Amygdala (tissue), 56 donors: ENCODE measurements around the gene MEIOSIN.
"Not testable (repeated sequence)": the region's sequence is repeated elsewhere in the genome, so short reads cannot be mapped to it uniquely, and the experiment has no call there.

Experiments used
- DNase-seq, 56 donors: peaks; one replicate each; lab custom pipeline; 2025; lab: John Stamatoyannopoulos, UW

The MEIOSIN gene

DNA sequence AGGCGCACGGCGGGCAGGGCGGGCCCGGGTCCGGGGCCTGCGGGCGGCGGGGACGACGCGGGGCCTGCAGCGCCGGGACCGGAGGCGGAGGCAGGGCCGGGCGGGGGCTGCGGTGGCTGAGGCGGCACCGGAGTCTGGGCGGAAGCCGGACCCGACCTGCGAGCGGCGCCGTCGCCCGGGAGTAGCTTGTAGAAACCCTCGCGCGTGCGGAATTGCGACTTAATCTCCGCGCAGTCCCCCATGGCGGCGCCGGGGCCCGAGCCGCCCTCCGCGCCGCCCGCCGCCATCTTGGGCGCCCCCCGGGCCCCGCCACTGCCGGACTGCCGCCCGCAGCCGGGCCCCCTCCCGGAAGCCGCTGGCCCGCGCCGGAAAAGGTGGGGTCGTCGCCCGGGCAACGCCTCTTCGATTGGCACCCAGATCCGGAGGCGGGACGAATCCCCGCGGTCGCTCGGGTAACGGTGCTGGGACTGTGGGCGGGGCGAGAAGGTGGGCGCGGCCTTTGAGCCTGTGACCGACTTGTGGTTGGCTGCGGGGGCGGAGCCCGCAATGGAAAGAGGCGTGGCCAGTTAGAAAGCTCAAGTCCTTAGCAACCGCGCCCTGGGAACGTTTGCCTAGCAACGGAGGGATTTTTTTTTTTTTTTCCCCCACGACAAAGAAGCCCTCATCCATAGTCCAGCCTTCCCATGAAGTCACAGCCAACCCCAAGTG lies 59.4 kb downstream of the MEIOSIN start, which contains the start of gene DMWD:
Gene DMWD, minus strand, starts transcription at position 376 of the 708 bp plus-strand sequence. Its CDS starts 89 bp downstream, at position 287.
- DNase-seq, result peak; percentile 47 to 99 (median 98)

DNA sequence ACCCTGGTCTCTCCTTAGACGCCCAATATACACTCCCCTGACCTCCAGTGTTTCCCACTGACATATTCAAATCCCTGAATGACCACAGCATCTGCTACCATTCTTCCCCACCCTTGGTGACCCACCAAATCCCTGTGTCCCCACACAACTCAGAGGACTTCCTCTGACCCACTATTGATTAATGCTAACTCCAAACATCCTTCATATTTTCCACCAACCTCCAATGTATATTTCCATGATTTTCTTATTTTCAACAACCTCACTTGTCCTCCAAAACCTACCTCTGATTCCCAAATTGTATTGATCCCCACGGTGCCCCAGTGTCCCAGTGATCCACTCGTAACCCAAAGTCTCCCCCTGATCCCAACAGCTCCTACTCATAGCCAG lies 59.9 kb downstream of the MEIOSIN start:
- DNase-seq, result no peak

DNA sequence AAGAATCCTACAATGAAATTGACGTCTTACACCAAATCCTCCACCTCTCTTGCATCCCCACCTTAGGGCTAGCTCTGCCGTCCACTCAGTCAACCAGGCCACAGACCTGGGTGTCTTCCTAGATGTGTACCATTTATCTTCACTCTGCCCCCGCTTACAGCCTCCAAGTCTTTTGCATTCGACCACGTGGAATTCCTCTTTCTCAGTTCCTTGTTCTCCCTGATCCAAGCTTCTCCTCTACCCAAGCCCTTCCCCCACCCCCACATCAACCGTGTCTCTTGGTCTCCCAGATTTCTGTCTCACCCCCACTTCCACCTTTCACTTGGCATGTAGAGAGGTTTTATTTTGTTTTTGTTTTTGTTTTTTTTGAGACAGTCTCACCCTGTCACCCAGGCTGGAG lies 60.6 kb downstream of the MEIOSIN start:
- no peak for DNase-seq

DNA sequence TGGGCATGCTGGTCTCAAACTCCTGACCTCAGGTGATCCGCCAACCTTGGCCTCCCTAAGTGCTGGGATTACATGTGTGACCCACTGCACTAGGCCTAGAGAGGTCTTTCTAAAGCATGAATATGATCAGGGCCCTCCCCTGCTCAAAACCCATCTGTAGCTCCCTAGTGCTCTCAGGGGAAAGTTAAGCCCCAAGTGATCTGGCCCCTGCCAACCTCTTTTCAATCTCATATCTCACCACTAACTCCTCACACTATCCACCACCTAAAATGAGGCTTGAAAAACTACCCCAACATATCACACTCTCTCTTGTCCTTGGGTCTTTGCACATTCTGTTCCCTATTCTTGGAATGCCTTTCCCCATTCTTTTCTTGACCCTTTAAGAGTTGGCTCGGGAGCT lies 61.4 kb downstream of the MEIOSIN start:
- DNase-seq, result no peak

DNA sequence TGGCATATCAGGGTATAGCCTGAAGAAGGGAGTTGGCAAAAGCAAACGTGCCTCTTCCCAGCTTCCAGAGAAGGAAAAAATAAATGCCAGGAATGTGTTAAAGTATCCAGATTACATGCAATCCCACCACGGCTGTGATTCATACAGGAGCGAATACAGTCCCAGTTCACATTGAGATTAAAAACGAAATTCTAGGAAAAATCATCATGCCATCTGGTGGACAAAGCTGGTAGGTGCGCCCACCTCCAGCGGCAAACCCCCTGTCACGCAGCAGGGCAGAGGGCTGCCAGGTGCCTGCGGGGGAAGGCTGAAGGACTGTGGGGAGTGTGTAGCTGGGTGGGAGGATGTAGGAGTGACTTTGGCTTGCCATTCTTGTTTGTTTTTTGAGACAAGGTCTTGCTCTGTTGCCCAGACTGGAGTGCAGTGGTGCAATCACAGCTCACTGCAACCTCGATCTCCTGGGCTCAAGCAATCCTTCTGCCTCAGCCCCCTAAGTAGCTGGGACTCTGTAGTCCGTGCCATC lies 65.8 kb downstream of the MEIOSIN start:
- peak in 30 of 56 donors; percentile 8 to 72 (median 29) for DNase-seq

DNA sequence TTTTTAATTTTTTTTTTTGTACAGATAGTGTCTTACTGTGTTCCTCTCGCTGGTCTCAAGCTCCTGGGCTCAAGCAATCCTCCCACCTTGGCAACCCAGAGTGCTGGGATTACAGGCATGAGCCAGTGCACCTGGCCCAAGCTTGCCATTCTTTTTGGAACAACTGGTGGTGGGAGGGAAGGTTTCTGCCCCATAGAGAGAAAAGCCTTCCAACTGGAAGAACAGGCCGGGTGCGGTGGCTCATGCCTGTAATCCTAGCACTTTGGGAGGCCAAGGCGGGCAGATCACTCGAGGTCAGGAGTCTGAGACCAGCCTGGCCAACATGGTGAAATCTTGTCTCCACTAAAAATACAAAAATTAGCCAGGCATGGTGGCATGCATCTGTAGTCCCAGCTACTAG lies 66.3 kb downstream of the MEIOSIN start:
- not testable (repeated sequence) for DNase-seq

DNA sequence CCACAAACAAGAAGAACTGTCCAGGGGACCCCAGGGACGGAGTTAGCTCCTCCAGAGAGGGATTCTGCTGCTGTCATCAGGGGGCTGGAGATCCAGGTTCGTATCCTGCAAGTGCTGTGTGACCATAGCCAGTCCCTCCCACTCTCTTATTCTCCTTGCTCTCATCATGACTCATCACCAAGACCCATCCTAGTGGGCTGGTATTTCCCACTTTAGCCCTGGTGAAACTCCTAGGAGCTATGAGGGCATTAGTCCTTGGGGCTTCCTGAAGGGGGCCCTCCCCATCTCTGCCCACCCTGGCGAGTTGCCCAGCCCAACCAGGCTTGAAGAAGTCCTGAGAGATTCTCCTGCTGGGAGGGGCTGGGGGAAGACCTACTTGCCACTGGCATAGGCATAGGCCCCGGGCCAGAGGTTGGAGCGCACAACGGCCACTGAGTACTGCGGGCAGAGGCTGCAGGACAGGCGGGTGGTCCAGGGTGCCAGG lies 66.9 kb downstream of the MEIOSIN start:
- no peak for DNase-seq

DNA sequence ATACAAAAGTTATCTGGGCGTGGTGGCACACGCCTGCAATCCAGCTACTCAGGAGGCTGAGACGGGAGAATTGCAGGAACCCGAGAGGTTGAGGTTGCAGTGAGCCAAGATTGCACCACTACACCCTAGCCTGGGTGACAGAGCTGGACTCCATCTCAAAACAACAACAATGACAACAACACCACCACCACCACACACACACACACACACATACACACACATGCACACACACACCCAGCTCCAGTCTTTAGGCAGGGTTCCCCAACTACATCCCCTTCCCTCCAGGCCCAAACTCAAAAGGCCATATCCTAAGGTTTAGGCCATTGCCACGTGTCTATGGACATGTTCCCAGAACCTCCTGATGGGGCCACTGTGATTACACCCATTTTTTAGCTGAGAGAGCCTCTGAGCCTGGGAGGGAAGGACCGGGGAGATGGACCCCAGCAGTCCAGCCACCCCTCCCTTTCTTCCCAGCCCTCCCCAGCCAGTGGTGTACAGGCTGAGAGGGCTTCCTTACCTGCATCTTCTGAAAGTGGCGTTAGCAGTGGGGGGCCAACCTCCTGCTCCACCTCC lies 68.5 kb downstream of the MEIOSIN start:
- DNase-seq, result no peak

DNA sequence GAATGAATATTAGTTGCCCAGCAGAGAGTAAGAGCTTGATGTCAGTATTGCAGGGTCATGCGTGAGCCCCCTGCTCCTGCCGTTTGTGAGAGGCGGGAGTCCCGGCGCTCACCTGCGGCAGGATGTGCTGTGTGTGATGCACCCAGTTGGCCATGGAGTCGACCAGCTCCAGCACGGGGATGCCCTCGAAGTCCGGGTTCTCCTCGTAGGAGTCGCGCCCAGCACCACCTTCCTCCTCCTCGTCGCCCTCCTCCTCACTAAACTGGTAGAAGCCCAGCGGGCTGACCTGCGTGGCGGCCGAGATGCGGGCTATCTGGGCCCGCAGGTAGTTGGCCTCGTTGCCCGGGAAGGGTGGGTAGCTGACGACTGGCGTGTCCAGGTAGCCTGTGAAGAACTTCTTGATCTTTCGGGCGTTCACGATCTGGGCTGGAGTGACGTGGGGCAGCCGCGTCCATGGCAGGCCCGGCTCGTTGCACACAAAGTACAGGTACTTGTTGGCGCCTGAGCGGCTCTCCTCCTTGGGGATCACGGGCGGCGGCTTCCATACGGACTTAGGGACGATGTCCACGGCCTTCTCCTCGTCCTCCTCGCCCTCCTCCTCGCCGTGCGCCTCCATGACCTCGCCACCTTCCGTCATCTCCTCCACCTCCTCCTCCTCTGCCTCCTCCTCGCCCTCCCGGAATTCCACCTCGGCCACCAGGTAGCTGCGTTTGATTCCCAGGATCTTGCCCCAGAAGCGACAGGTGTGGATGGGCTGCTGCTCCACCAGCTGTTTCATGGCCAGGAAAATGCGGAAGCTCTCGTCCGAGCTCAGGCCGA lies 71.1 kb downstream of the MEIOSIN start:
- no peak for DNase-seq

DNA sequence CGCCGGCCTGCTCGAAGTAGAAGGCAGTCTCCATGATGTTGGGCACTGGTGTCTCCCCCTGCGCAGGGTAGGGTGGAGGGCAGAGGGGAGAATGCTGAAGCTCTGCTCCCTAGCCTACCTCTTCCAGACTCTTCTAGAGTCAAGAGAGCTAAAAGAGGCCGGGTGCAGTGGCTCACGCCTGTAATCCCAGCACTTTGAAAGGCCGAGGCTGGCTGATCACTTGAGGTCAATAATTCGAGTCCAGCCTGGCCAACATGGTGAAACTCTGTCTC lies 71.7 kb downstream of the MEIOSIN start:
- DNase-seq, result no peak

DNA sequence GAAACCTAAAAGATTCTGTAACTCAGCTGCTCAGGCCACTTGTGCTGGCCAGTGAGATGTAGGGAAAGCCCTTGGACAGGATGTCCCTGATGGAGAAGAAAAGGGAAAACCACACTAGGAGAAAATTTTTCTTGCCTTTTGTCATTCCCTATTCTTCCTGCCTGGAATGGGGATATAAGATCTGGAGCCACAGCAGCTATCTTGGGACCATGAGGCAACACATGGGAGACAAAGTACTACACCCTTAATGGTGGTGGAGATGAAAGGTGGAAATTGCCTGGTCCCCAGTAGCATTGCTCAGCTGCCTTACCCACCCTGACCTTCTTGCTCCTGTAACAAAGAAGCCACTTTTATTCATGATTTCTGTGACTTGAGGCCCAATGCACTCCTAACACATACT lies 72.5 kb downstream of the MEIOSIN start:
- no peak for DNase-seq

DNA sequence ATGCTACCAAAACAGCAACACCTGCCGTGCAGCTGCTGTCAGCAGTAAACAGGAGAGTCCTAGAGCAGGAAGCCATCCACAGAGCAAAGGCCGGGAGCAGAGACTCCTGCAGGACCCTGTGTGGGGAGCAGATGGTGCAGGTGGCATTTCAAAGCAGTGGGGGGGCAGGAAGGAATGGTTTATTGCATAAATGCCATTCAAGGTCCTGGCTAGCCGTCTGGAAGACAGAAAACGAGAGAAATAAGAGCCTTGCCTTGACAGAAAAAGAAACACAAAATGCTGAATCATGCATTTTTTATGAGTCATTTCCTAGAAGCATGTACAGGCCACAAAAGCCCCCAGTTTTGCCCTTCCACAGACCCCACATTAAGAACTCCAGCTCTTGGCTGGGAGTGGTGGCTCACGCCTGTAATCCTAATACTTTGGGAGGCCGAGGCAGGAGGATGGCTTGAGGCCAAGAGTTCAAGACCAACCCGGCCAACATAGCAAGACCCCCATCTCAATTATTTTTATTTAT lies 76.5 kb downstream of the MEIOSIN start:
- no peak for DNase-seq

DNA sequence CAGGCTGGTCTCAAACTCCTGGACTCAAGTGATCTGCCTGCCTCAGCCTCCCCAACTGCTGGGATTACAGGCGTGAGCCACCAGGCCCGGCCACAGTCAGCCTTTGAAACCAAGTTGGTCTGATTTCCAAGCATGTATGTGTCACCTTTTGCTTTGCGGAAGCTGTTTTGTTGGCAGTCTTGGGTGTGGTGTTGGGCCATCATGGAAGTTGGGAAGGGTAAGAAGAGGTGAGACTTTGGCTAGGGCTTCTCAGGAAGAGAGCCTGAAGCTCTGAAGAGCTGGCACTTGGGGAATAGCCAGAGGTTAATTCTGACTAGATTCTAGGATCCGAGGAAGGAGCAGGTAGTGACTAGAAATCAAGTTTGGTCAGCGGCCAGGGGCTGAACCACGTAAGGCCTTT lies 79.1 kb downstream of the MEIOSIN start:
- no peak for DNase-seq
